ENCODE data around the gene DGAT2. TPM values are rescaled to one million over a fixed set of nuclear protein-coding genes. Genes with fewer than 3 reads are reported as not detected.

The DGAT2 gene
- total RNA-seq, 2 donors from 2014 or later, result 2.3 to 3.4 TPM

- no peak for ATAC-seq (ENCODE audit: insufficient number of reproducible peaks, low FRiP score, low read depth)
These were observed 59.0 kb downstream of the DGAT2 start for GRCh38 chr11:75827562-75827961.

GRCh38 chr11:75831915-75832502, 63.4 kb downstream of the DGAT2 start:
- H3K4me3 ChIP-seq, result no peak overlapping the region
- H3K36me3 ChIP-seq, result no peaks in the 10 kb centered on the region
- no peaks in the 10 kb centered on the region for H3K27me3 ChIP-seq (replicated peaks; ENCODE audit: insufficient read depth)
- H3K4me1 ChIP-seq (ENCODE audit: control insufficient read depth in 1 of 2, low read depth in 2 of 2), result peaks cover 13% of the 10 kb centered on the region in 2 donors
- no peak for ATAC-seq (ENCODE audit: insufficient number of reproducible peaks, low FRiP score, low read depth)
- TF ChIP-seq CTCF (IDR thresholded peaks at IDR 0.05), result no peak
- no peaks in the 10 kb centered on the region for H3K9me3 ChIP-seq
- DNase-seq (ENCODE audit: low spot score), result no peak
- H3K27ac ChIP-seq, result no peak overlapping the region

More at GRCh38 chr11:75827562-75827961, 59.0 kb downstream of the DGAT2 start:
- Histone ChIP-seq H3K27me3 (replicated peaks; ENCODE audit: insufficient read depth) (no peaks in the 10 kb centered on the region), H3K9me3 (no peaks in the 10 kb centered on the region), H3K27ac (peak overlapping the region; percentile 73 to 89), H3K4me1 (ENCODE audit: control insufficient read depth in 1 of 2, low read depth in 2 of 2) (peaks cover 27 to 42% of the 10 kb centered on the region in 2 donors), H3K4me3 (peak overlapping the region; percentile 64), H3K36me3 (no peaks in the 10 kb centered on the region)
- TF ChIP-seq CTCF (IDR thresholded peaks at IDR 0.05), result no peak
- no peak for DNase-seq (ENCODE audit: low spot score)

- no peak for ATAC-seq (ENCODE audit: insufficient number of reproducible peaks, low FRiP score, low read depth)
- no peaks in the 10 kb centered on the region for H3K9me3 ChIP-seq
- no peak for DNase-seq (ENCODE audit: low spot score)
- H3K36me3 ChIP-seq, result no peaks in the 10 kb centered on the region
- H3K27ac ChIP-seq, result no peak overlapping the region
- H3K27me3 ChIP-seq (replicated peaks; ENCODE audit: insufficient read depth), result no peaks in the 10 kb centered on the region
- H3K4me1 ChIP-seq (ENCODE audit: control insufficient read depth in 1 of 2, low read depth in 2 of 2), result no peaks in the 10 kb centered on the region
- no peak for TF ChIP-seq CTCF (IDR thresholded peaks at IDR 0.05)
- no peak overlapping the region for H3K4me3 ChIP-seq
These were observed 66.2 kb downstream of the DGAT2 start for GRCh38 chr11:75834728-75835127.

GRCh38 chr11:75836417-75836816, 67.8 kb downstream of the DGAT2 start:
- DNase-seq (ENCODE audit: low spot score) (no peak), ATAC-seq (ENCODE audit: insufficient number of reproducible peaks, low FRiP score, low read depth) (no peak)
- Histone ChIP-seq H3K9me3 (no peaks in the 10 kb centered on the region), H3K4me1 (ENCODE audit: control insufficient read depth in 1 of 2, low read depth in 2 of 2) (no peaks in the 10 kb centered on the region), H3K27ac (no peak overlapping the region), H3K4me3 (no peak overlapping the region), H3K27me3 (replicated peaks; ENCODE audit: insufficient read depth) (no peaks in the 10 kb centered on the region), H3K36me3 (no peaks in the 10 kb centered on the region)
- TF ChIP-seq CTCF (IDR thresholded peaks at IDR 0.05), result no peak

- Histone ChIP-seq H3K27ac (no peak overlapping the region), H3K36me3 (no peaks in the 10 kb centered on the region), H3K27me3 (replicated peaks; ENCODE audit: insufficient read depth) (no peaks in the 10 kb centered on the region), H3K4me3 (no peak overlapping the region), H3K9me3 (no peaks in the 10 kb centered on the region), H3K4me1 (ENCODE audit: control insufficient read depth in 1 of 2, low read depth in 2 of 2) (no peaks in the 10 kb centered on the region)
- no peak for TF ChIP-seq CTCF (IDR thresholded peaks at IDR 0.05)
- no peak for ATAC-seq (ENCODE audit: insufficient number of reproducible peaks, low FRiP score, low read depth)
- no peak for DNase-seq (ENCODE audit: low spot score)
These were observed 71.3 kb downstream of the DGAT2 start for GRCh38 chr11:75839851-75840250.
